IMR-90 (cell line): ENCODE results near the gene COL5A1. TPM values are rescaled to one million over a fixed set of nuclear protein-coding genes. Genes with fewer than 3 reads are reported as not detected.

Experiments used
- ATAC-seq: fragments of 200-7000 bp; cut with Tn5 transposase; 2 replicates; pipeline ENCODE4 v1.9.1; 2020; ENCODE audit warnings: low read depth, mild to moderate bottlenecking, moderate library complexity
- BruUV-seq: library from RNA; stranded (reverse); fragments of 400-500 nt; replicated peaks from 2 replicates; lab custom pipeline; 2021; lab: Mats Ljungman, UMichigan
- CTCF ChIA-PET: fragments of 300-600 bp; formaldehyde crosslinking; extraction: SDS; loops from one replicate; lab custom pipeline; 2021; ENCODE audit warnings: antibody characterized with exemption; lab: Yijun Ruan, JAX
- POLR2A ChIA-PET: fragments of 300-600 bp; sonication (Branson Sonifier 250); formaldehyde crosslinking; loops from one replicate; lab custom pipeline; 2022; ENCODE audit warnings: antibody characterized with exemption; ENCODE audit not compliant: unreplicated experiment; lab: Charles Lee
- DNase-seq: peaks from one replicate; pipeline ENCODE4 v3.0.0; 2013
- H2AFZ ChIP-seq: replicated peaks from 2 replicates; pipeline ENCODE3; 2013; ENCODE audit warnings: low read length, mild to moderate bottlenecking; ENCODE audit not compliant: poor library complexity
- H2AK5ac ChIP-seq: 2 replicates; pipeline ENCODE4 v1.6.1; 2013; ENCODE audit warnings: low read depth, low read length, inconsistent platforms
- H2AK9ac ChIP-seq: replicated peaks from 2 replicates; pipeline ENCODE3; 2013; ENCODE audit warnings: mild to moderate bottlenecking, low read depth, low read length, moderate library complexity; ENCODE audit not compliant: poor library complexity
- H2BK120ac ChIP-seq: 2 replicates; pipeline ENCODE4 v1.6.1; 2013; ENCODE audit warnings: low read depth, low read length, inconsistent platforms
- H2BK15ac ChIP-seq: 3 replicates; pipeline ENCODE4 v1.6.1; 2013; ENCODE audit warnings: low read depth, low read length, inconsistent platforms
- H2BK20ac ChIP-seq: 2 replicates; pipeline ENCODE4 v1.6.1; 2013; ENCODE audit warnings: low read depth, mild to moderate bottlenecking, inconsistent platforms, low read length, moderate library complexity
- H2BK5ac ChIP-seq: 2 replicates; pipeline ENCODE4 v1.6.1; 2013; ENCODE audit warnings: mild to moderate bottlenecking, low read depth, low read length, inconsistent platforms; ENCODE audit not compliant: poor library complexity, severe bottlenecking
- H3K14ac ChIP-seq: replicated peaks from 2 replicates; pipeline ENCODE4 v1.6.1; 2013; ENCODE audit warnings: low read depth, low read length, inconsistent platforms
- H3K18ac ChIP-seq: 2 replicates; pipeline ENCODE4 v1.6.1; 2013; ENCODE audit warnings: low read depth, low read length, control low read depth
- H3K23ac ChIP-seq: 2 replicates; pipeline ENCODE4 v1.6.1; 2013; ENCODE audit warnings: low read depth, low read length, inconsistent platforms
- H3K27ac ChIP-seq: 2 replicates; pipeline ENCODE4 v1.5.1; 2013; ENCODE audit warnings: mild to moderate bottlenecking, control low read depth, low read length; ENCODE audit not compliant: insufficient read depth
- H3K27me3 ChIP-seq: 2 replicates; pipeline ENCODE4 v1.6.1; 2013; ENCODE audit warnings: low read length; ENCODE audit not compliant: control insufficient read depth, insufficient read depth
- H3K36me3 ChIP-seq: 2 replicates; pipeline ENCODE4 v1.6.1; 2013; ENCODE audit warnings: low read length, mixed read lengths; ENCODE audit not compliant: control insufficient read depth, insufficient read depth
- H3K4ac ChIP-seq: 2 replicates; pipeline ENCODE4 v1.6.1; 2013; ENCODE audit warnings: low read depth, low read length, inconsistent platforms
- H3K4me1 ChIP-seq: 2 replicates; pipeline ENCODE4 v1.6.1; 2013; ENCODE audit warnings: low read length, mixed read lengths; ENCODE audit not compliant: control insufficient read depth, insufficient read depth
- H3K4me2 ChIP-seq: 2 replicates; pipeline ENCODE4 v1.6.1; 2013; ENCODE audit warnings: low read depth, mild to moderate bottlenecking, control low read depth, low read length, moderate library complexity
- H3K4me3 ChIP-seq: 2 replicates; pipeline ENCODE4 v1.5.1; 2013; ENCODE audit warnings: low read depth, mild to moderate bottlenecking, control low read depth, low read length, moderate library complexity; ENCODE audit not compliant: insufficient read depth
- H3K56ac ChIP-seq: 2 replicates; pipeline ENCODE4 v1.6.1; 2013; ENCODE audit warnings: low read length, inconsistent platforms; ENCODE audit not compliant: insufficient read depth; ENCODE audit errors: extremely low read depth
- H3K79me1 ChIP-seq, 2 experiments: 2 replicates each; pipeline ENCODE4 v1.6.1; 2013; ENCODE audit warnings: low read length in 2 of 2, inconsistent platforms in 1 of 2, low read depth in 1 of 2
- H3K9ac ChIP-seq: 2 replicates; pipeline ENCODE4 v1.6.1; 2013; ENCODE audit warnings: low read depth, low read length, control low read depth
- H3K9me1 ChIP-seq: 2 replicates; pipeline ENCODE4 v1.6.1; 2013; ENCODE audit warnings: low read length, inconsistent platforms; ENCODE audit not compliant: insufficient read depth
- H3K9me3 ChIP-seq: 2 replicates; pipeline ENCODE4 v1.6.1; 2013; ENCODE audit warnings: low read length; ENCODE audit not compliant: control insufficient read depth, insufficient read depth
- H4K20me1 ChIP-seq: 2 replicates; pipeline ENCODE4 v1.6.1; 2013; ENCODE audit warnings: low read length, inconsistent platforms; ENCODE audit not compliant: insufficient read depth
- H4K5ac ChIP-seq: 2 replicates; pipeline ENCODE4 v1.6.1; 2013; ENCODE audit warnings: mild to moderate bottlenecking, low read depth, low read length, control low read depth
- H4K8ac ChIP-seq, 2 experiments: 2 replicates each; pipeline ENCODE4 v1.6.1; 2013; ENCODE audit warnings: low read depth in 2 of 2, low read length in 2 of 2, control low read depth in 1 of 2, inconsistent platforms in 1 of 2
- H4K91ac ChIP-seq: 2 replicates; pipeline ENCODE4 v1.6.1; 2013; ENCODE audit warnings: low read depth, low read length, inconsistent platforms; ENCODE audit not compliant: insufficient read depth
- CEBPB ChIP-seq: IDR thresholded peaks from 2 replicates; pipeline ENCODE4 v1.6.1; 2012; ENCODE audit warnings: low read depth, low read length, improper control_type of control experiment
- CTCF ChIP-seq: conservative IDR thresholded peaks from 2 replicates; pipeline ENCODE4 v1.5.1; 2012; ENCODE audit warnings: mild to moderate bottlenecking, low read depth, low read length, improper control_type of control experiment
- MAZ ChIP-seq: IDR thresholded peaks from 2 replicates; pipeline ENCODE4 v1.6.1; 2012; ENCODE audit warnings: low read depth, mild to moderate bottlenecking, low read length, improper control_type of control experiment, moderate library complexity, borderline replicate concordance
- MXI1 ChIP-seq: IDR thresholded peaks from 2 replicates; pipeline ENCODE4 v1.6.1; 2012; ENCODE audit warnings: low read depth, mild to moderate bottlenecking, low read length, moderate library complexity, borderline replicate concordance
- NFE2L2 ChIP-seq: fragments of 150-350 bp; IDR thresholded peaks from 2 replicates; pipeline ENCODE4 v1.6.1; 2016; ENCODE audit warnings: low read depth, mild to moderate bottlenecking, low read length
- RAD21 ChIP-seq: IDR thresholded peaks from 2 replicates; pipeline ENCODE4 v1.6.1; 2012; ENCODE audit warnings: low read length, improper control_type of control experiment
- SMC3 ChIP-seq: fragments of 150-350 bp; IDR thresholded peaks from 2 replicates; pipeline ENCODE4 v1.6.1; 2016; ENCODE audit warnings: low read depth, mild to moderate bottlenecking, antibody characterized with exemption, low read length, moderate library complexity
- WGBS, 2 experiments: methylation state at CpG; one replicate each; pipeline versions ENCODE4 v1.1.5 to v1.1.7; 2013; ENCODE audit warnings: missing lambda C conversion rate in 2 of 2; ENCODE audit not compliant: insufficient read length in 1 of 2; ENCODE audit errors: extremely low coverage in 2 of 2; 5-methylcytosine and 5-hydroxymethylcytosine counted together
- dilution Hi-C: fragments of 300-500 bp; cut with HindIII; formaldehyde crosslinking; loops from one replicate; pipeline ENCODE4 v1.14.3; 2018; ENCODE audit warnings: low sequenced_read_pairs; ENCODE audit not compliant: unreplicated experiment
- in situ Hi-C: fragments of 300-500 bp; cut with MboI; formaldehyde crosslinking; loops from 3 replicates; pipeline ENCODE4 v1.14.3; 2019; ENCODE audit warnings: low sequenced_read_pairs, inconsistent platforms, mixed read lengths
- intact Hi-C: fragments of 100-400 bp; cut with micrococcal nuclease; formaldehyde crosslinking; loops from 2 replicates; pipeline ENCODE4 v1.10.0; 2022
- polyA plus RNA-seq, 3 experiments: library from polyadenylated mRNA; depleted of rRNA; stranded (reverse); fragments of >200 nt; gene quantifications; 2 replicates each; pipeline ENCODE4 v1.2.3, GENCODE V29; 2012; ENCODE audit warnings: low replicate concordance in 1 of 3
- total RNA-seq: library from RNA; depleted of rRNA; stranded (reverse); fragments of >200 nt; gene quantifications from 2 replicates; pipeline ENCODE4 v1.2.3, GENCODE V29; 2012
- TF ChIP-seq, protein P1 (sequence below): fragments of 150-350 bp; IDR thresholded peaks from 2 replicates; pipeline ENCODE4 v1.6.1; 2016; ENCODE audit warnings: low read depth, mild to moderate bottlenecking, low read length, moderate library complexity, borderline replicate concordance
- TF ChIP-seq, protein P2 (sequence below): fragments of 150-350 bp; IDR thresholded peaks from 2 replicates; pipeline ENCODE4 v1.6.1; 2017; ENCODE audit warnings: mild to moderate bottlenecking, antibody characterized with exemption, low read length, low read depth

Gene COL5A1
- total and polyA plus RNA-seq, 2 of the 4 experiments (the other 2 are of a cell fraction) = 19.2 to 173 TPM

- Histone ChIP-seq H3K4me1 (peaks cover 44% of the 10 kb centered on the region), H3K4ac (no peak overlapping the region), H2AFZ (no peak overlapping the region), H3K9ac (no peak overlapping the region), H2AK5ac (0 out of 2 replicates have a peak overlapping the region, but pooled peaks have one; percentile 28), H3K23ac (no peak overlapping the region), H4K91ac (peak overlapping the region; percentile 17), H3K9me1 (peaks cover 28% of the 10 kb centered on the region), H3K4me3 (no peak overlapping the region), H2BK20ac (no peak overlapping the region), H4K5ac (no peak overlapping the region), H2BK5ac (no peak overlapping the region), H3K4me2 (no peak overlapping the region), H3K27ac (no peak overlapping the region), H2AK9ac (no peak overlapping the region), H3K14ac (no peak overlapping the region), H4K8ac (no peak overlapping the region), H2BK15ac (no peak overlapping the region), H3K79me1 (peaks cover 24 to 69% of the 10 kb centered on the region in 2 experiments), H3K27me3 (no peaks in the 10 kb centered on the region), H2BK120ac (no peak overlapping the region), H3K18ac (no peak overlapping the region), H4K20me1 (peaks cover 41% of the 10 kb centered on the region), H3K9me3 (no peaks in the 10 kb centered on the region), H3K56ac (no peak overlapping the region), H3K36me3 (peaks cover 86% of the 10 kb centered on the region)
- POLR2A ChIA-PET = no interaction called here
- ATAC-seq = no peak
- BruUV-seq = no TSS peak
- in situ Hi-C loops (no loop called here), intact Hi-C loops (loop anchor here (10.0 kb wide), 1 partner anchor 637 kb away; no protein-coding TSS in a partner anchor), dilution Hi-C loops (no loop called here)
- TF ChIP-seq CEBPB (no peak), SMC3 (no peak), RAD21 (no peak), CTCF (no peak), MXI1 (no peak), NFE2L2 (no peak), MAZ (no peak)
- TF ChIP-seq, protein P1, sequence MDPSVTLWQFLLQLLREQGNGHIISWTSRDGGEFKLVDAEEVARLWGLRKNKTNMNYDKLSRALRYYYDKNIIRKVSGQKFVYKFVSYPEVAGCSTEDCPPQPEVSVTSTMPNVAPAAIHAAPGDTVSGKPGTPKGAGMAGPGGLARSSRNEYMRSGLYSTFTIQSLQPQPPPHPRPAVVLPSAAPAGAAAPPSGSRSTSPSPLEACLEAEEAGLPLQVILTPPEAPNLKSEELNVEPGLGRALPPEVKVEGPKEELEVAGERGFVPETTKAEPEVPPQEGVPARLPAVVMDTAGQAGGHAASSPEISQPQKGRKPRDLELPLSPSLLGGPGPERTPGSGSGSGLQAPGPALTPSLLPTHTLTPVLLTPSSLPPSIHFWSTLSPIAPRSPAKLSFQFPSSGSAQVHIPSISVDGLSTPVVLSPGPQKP = no peak
- TF ChIP-seq, protein P2, sequence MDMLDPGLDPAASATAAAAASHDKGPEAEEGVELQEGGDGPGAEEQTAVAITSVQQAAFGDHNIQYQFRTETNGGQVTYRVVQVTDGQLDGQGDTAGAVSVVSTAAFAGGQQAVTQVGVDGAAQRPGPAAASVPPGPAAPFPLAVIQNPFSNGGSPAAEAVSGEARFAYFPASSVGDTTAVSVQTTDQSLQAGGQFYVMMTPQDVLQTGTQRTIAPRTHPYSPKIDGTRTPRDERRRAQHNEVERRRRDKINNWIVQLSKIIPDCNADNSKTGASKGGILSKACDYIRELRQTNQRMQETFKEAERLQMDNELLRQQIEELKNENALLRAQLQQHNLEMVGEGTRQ = no peak
- WGBS, 2 experiments = 20% methylated on average over 1 of the region's 13 CpGs; no CpG with 5 or more reads in 1 of the 2 experiments
- DNase-seq = peak; percentile 31
- CTCF ChIA-PET = interaction anchor here (0.9 kb wide), 1 partner anchor 1416 kb away, joined by 3 read pairs; no protein-coding TSS in a partner anchor
These were observed 136.6 kb downstream of the COL5A1 start for GRCh38 chr9:134778156-134778555.
